OCI-LY1 (cell line): ENCODE results near the gene TMEM26.

Source experiments
- CTCF ChIP-seq: fragments of 200-600 bp; sonication (generic), shearing (Covaris generic); IDR thresholded peaks from 2 replicates; pipeline ENCODE4 v1.5.1; 2017; ENCODE audit warnings: mild to moderate bottlenecking, antibody characterized with exemption, low read length, moderate library complexity, mixed read lengths
- EZH2 ChIP-seq: fragments of 200-600 bp; sonication (generic), shearing (Covaris generic); IDR thresholded peaks from 2 replicates; pipeline ENCODE4 v1.8.0; 2017; ENCODE audit warnings: borderline replicate concordance, mixed run types, mild to moderate bottlenecking, antibody characterized with exemption, low read length, moderate library complexity, mixed read lengths

DNA sequence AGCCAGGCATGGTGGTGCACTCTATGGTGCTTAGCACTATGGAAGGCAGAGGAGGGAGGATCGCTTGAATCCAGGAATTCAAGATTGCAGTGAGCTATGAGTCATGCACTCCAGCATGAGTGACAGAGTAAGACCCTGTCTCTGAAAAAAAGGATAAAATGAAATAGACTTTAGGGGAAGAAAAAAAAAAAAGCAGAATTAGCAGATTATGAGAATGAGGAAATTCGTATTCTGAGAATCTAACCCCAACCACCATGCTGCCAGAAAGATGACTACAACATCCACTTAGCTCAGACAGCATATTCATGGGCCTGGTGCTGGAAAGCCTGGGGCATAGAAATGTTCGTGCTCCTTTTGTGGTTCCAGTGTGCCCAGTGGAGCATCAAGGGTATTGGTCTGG, 63.3 kb downstream of the TMEM26 start:
- TF ChIP-seq EZH2 (no peak), CTCF (no peak)
